ENCODE measurements around the gene PCSK4. TPM values are rescaled to one million over a fixed set of nuclear protein-coding genes. Genes with fewer than 3 reads are reported as not detected.

Gene PCSK4
- total RNA-seq, 4 donors from 2014 or later = 1.4 to 2.4 (median 2.2) TPM

GRCh38 chr19:1434577-1435060 lies 55.5 kb downstream of the PCSK4 start:
- ATAC-seq (ENCODE audit: low FRiP score) (no peak), DNase-seq (ENCODE audit: low spot score) (no peak)
- no peak for TF ChIP-seq CTCF (IDR thresholded peaks at IDR 0.05)

- no peak for ATAC-seq (ENCODE audit: low FRiP score)
- TF ChIP-seq CTCF (IDR thresholded peaks at IDR 0.05) = no peak
These were observed 56.1 kb downstream of the PCSK4 start for GRCh38 chr19:1434040-1434366.

GRCh38 chr19:1433119-1434039 lies 56.8 kb downstream of the PCSK4 start:
- ATAC-seq (ENCODE audit: low FRiP score) (no peak), DNase-seq (ENCODE audit: low spot score) (no peak)
- no peak for TF ChIP-seq CTCF (IDR thresholded peaks at IDR 0.05)

More at GRCh38 chr19:1434040-1434366, 56.1 kb downstream of the PCSK4 start:
- no peak for DNase-seq (ENCODE audit: low spot score)

- no peak for DNase-seq (ENCODE audit: low spot score)
- ATAC-seq (ENCODE audit: low FRiP score) = no peak
- no peak for TF ChIP-seq CTCF (IDR thresholded peaks at IDR 0.05)
These were observed 57.7 kb downstream of the PCSK4 start for GRCh38 chr19:1432507-1432887.

GRCh38 chr19:1431759-1432506 lies 58.2 kb downstream of the PCSK4 start:
- DNase-seq (ENCODE audit: low spot score) = no peak
- TF ChIP-seq CTCF (IDR thresholded peaks at IDR 0.05) = no peak
- ATAC-seq (ENCODE audit: low FRiP score) = no peak

Other genes starting within 250 kb of the PCSK4 start
- gene ATP5F1D, start 248.6 kb downstream of the PCSK4 start, total RNA-seq = 10 to 100 TPM; 46.4 to 76.0 (median 60.2) TPM
- 10 to 100 TPM; 24.5 to 68.6 (median 44.1) TPM for gene MIDN, start 241.8 kb downstream of the PCSK4 start, total RNA-seq
- 100 to 1,000 TPM; 292 to 484 (median 372) TPM for gene CIRBP, start 221.0 kb downstream of the PCSK4 start, total RNA-seq
- 10 to 100 TPM; 47.2 to 69.1 (median 59.3) TPM for gene FAM174C, start 214.8 kb downstream of the PCSK4 start, total RNA-seq
- gene EFNA2, start 204.5 kb downstream of the PCSK4 start, total RNA-seq = not detected
- gene NDUFS7, start 106.4 kb downstream of the PCSK4 start, total RNA-seq = 100 to 1,000 TPM in 3 of 4 donors, 10 to 100 TPM in 1; 80.3 to 121 (median 114) TPM
- 10 to 100 TPM; 10.8 to 16.2 (median 13.7) TPM for gene GAMT, start 88.8 kb downstream of the PCSK4 start, total RNA-seq
- 10 to 100 TPM; 47.3 to 55.7 (median 51.1) TPM for gene DAZAP1, start 82.8 kb downstream of the PCSK4 start, total RNA-seq
- 1,000 to 10,000 TPM; 2,522 to 3,708 (median 2,994) TPM for gene RPS15, start 52.0 kb downstream of the PCSK4 start, total RNA-seq
- gene APC2, start 40.2 kb downstream of the PCSK4 start, total RNA-seq = under 1 TPM in 2 of 4 donors, not detected in 2; 0.12 to 0.19 TPM
- gene C19orf25, start 11.1 kb downstream of the PCSK4 start, total RNA-seq = 10 to 100 TPM; 17.6 to 26.2 (median 20.6) TPM
- gene REEP6, start 831 bp upstream of the PCSK4 start, total RNA-seq = 1 to 10 TPM; 1.6 to 4.5 (median 2.8) TPM
- 1 to 10 TPM in 2 of 4 donors, under 1 TPM in 2; 0.60 to 4.3 (median 0.89) TPM for gene ADAMTSL5, start 22.7 kb upstream of the PCSK4 start, total RNA-seq
- gene PLK5, start 33.7 kb upstream of the PCSK4 start, total RNA-seq = not detected
- gene MEX3D, start 78.0 kb upstream of the PCSK4 start, total RNA-seq = 10 to 100 TPM in 1 of 4 donors, 1 to 10 TPM in 3; 3.3 to 10.2 (median 7.7) TPM
- gene MBD3, start 102.5 kb upstream of the PCSK4 start, total RNA-seq = 100 to 1,000 TPM in 1 of 4 donors, 10 to 100 TPM in 3; 71.1 to 100 (median 78.3) TPM
- 10 to 100 TPM; 56.6 to 83.2 (median 64.6) TPM for gene UQCR11, start 115.1 kb upstream of the PCSK4 start, total RNA-seq
- 10 to 100 TPM; 24.2 to 46.6 (median 40.4) TPM for gene TCF3, start 162.3 kb upstream of the PCSK4 start, total RNA-seq